ENCODE data around the gene MAP1LC3B. TPM values are rescaled to one million over a fixed set of nuclear protein-coding genes. Genes with fewer than 3 reads are reported as not detected.

The MAP1LC3B gene
- total RNA-seq, 2 donors from 2014 or later, result 41.9 to 51.8 TPM

GRCh38 chr16:87344165-87344930 is 47.8 kb upstream of the MAP1LC3B start:
- Histone ChIP-seq H3K4me3 (no peak overlapping the region), H3K9me3 (no peaks in the 10 kb centered on the region), H3K4me1 (replicated peaks) (no peaks in the 10 kb centered on the region), H3K36me3 (no peaks in the 10 kb centered on the region), H3K27me3 (replicated peaks; ENCODE audit: insufficient read depth) (no peaks in the 10 kb centered on the region), H3K27ac (no peak overlapping the region)
- intact Hi-C loops (cut with DNase I), result no loop called here
- 82% methylated on average over 34 of the region's 34 CpGs for WGBS
- TF ChIP-seq POLR2AphosphoS5 (IDR thresholded peaks at IDR 0.05) (no peak), POLR2A (IDR thresholded peaks at IDR 0.05) (no peak), CTCF (IDR thresholded peaks at IDR 0.05) (no peak)
- DNase-seq (ENCODE audit: low spot score), result no peak

GRCh38 chr16:87344931-87345631 is 47.1 kb upstream of the MAP1LC3B start:
- no peak for TF ChIP-seq POLR2AphosphoS5 (IDR thresholded peaks at IDR 0.05)
- no peak for TF ChIP-seq CTCF (IDR thresholded peaks at IDR 0.05)
- TF ChIP-seq POLR2A (IDR thresholded peaks at IDR 0.05), result no peak
- no peaks in the 10 kb centered on the region for H3K4me1 ChIP-seq (replicated peaks)
- no peaks in the 10 kb centered on the region for H3K27me3 ChIP-seq (replicated peaks; ENCODE audit: insufficient read depth)
- 63% methylated on average over 16 of the region's 17 CpGs for WGBS
- DNase-seq (ENCODE audit: low spot score), result no peak
- no peaks in the 10 kb centered on the region for H3K36me3 ChIP-seq
- intact Hi-C loops (cut with DNase I), result no loop called here
- no peak overlapping the region for H3K27ac ChIP-seq
- H3K4me3 ChIP-seq, result no peak overlapping the region
- H3K9me3 ChIP-seq, result no peaks in the 10 kb centered on the region

GRCh38 chr16:87345726-87346424 is 46.3 kb upstream of the MAP1LC3B start:
- 91% methylated on average over 28 of the region's 28 CpGs for WGBS
- Histone ChIP-seq H3K27me3 (replicated peaks; ENCODE audit: insufficient read depth) (no peaks in the 10 kb centered on the region), H3K27ac (no peak overlapping the region), H3K36me3 (no peaks in the 10 kb centered on the region), H3K4me1 (replicated peaks) (no peaks in the 10 kb centered on the region), H3K9me3 (no peaks in the 10 kb centered on the region), H3K4me3 (no peak overlapping the region)
- DNase-seq (ENCODE audit: low spot score), result no peak
- intact Hi-C loops (cut with DNase I), result no loop called here
- TF ChIP-seq CTCF (IDR thresholded peaks at IDR 0.05) (no peak), POLR2A (IDR thresholded peaks at IDR 0.05) (no peak)

GRCh38 chr16:87346517-87347060 is 45.5 kb upstream of the MAP1LC3B start:
- no peaks in the 10 kb centered on the region for H3K9me3 ChIP-seq
- H3K27me3 ChIP-seq (replicated peaks; ENCODE audit: insufficient read depth), result no peaks in the 10 kb centered on the region
- no peaks in the 10 kb centered on the region for H3K4me1 ChIP-seq (replicated peaks)
- 93% methylated on average over 21 of the region's 21 CpGs for WGBS
- intact Hi-C loops (cut with DNase I), result no loop called here
- TF ChIP-seq CTCF (IDR thresholded peaks at IDR 0.05), result no peak
- TF ChIP-seq POLR2AphosphoS5 (IDR thresholded peaks at IDR 0.05), result no peak
- no peak for TF ChIP-seq POLR2A (IDR thresholded peaks at IDR 0.05)
- no peak overlapping the region for H3K4me3 ChIP-seq
- DNase-seq (ENCODE audit: low spot score), result no peak
- H3K27ac ChIP-seq, result no peak overlapping the region
- H3K36me3 ChIP-seq, result no peaks in the 10 kb centered on the region
